Nephron (organoid): ENCODE measurements around the gene ACACB.
A peak's percentile ranks its signal among the peaks of the same experiment; 100 is the strongest.

Source experiments
- H3K27ac Mint-ChIP-seq, 3 experiments: 2 replicates each; pipeline ENCODE4 v1.8.0; 2020; ENCODE audit warnings: mixed read lengths in 3 of 3, mild to moderate bottlenecking in 2 of 3, moderate library complexity in 1 of 3
- H3K27me3 Mint-ChIP-seq: 2 replicates; pipeline ENCODE4 v1.8.0; 2021; ENCODE audit warnings: low read depth, mild to moderate bottlenecking, moderate library complexity, mixed read lengths
- H3K36me3 Mint-ChIP-seq: 2 replicates; pipeline ENCODE4 v1.8.0; 2020; ENCODE audit warnings: low read depth, mixed read lengths
- H3K4me1 Mint-ChIP-seq: 2 replicates; pipeline ENCODE4 v1.8.0; 2020; ENCODE audit warnings: mixed read lengths
- H3K4me3 Mint-ChIP-seq, 3 experiments: 2 replicates each; pipeline ENCODE4 v1.8.0; 2020; ENCODE audit warnings: mild to moderate bottlenecking in 3 of 3, mixed read lengths in 3 of 3, moderate library complexity in 2 of 3
- H3K9me3 Mint-ChIP-seq: 2 replicates; pipeline ENCODE4 v1.8.0; 2020; ENCODE audit warnings: mixed read lengths
- CTCF ChIP-seq, 3 experiments: fragments of 200-600 bp; sonication (generic); IDR thresholded peaks; one replicate each; pipeline ENCODE4 v1.5.0; 2021; ENCODE audit warnings: antibody characterized with exemption in 3 of 3; ENCODE audit not compliant: unreplicated experiment in 3 of 3

ACACB gene

GRCh38 chr12:109310247-109311125, 194.1 kb downstream of the ACACB start:
- H3K9me3 Mint-ChIP-seq, result no peaks in the 10 kb centered on the region
- peak overlapping the region; percentile 82 to 87 (median 85) for H3K4me3 Mint-ChIP-seq
- no peak overlapping the region for H3K27ac Mint-ChIP-seq
- H3K36me3 Mint-ChIP-seq, result no peaks in the 10 kb centered on the region
- peaks cover 8% of the 10 kb centered on the region for H3K4me1 Mint-ChIP-seq
- no peak for TF ChIP-seq CTCF (IDR thresholded peaks at IDR 0.05; ENCODE audit: unreplicated experiment in 3 of 3)
- H3K27me3 Mint-ChIP-seq, result peaks cover 89% of the 10 kb centered on the region
